Activated T-helper 1 cell treated with anti-CD3 and anti-CD28 coated beads, Interleukin-12 subunit alpha, Interleukin-12 subunit beta, Interleukin-2, Interleukin-4 antibody, amounts not matched to agents 30 ng/mL and 10 ng/mL and 1 ng/mL, durations not matched to agents 14 hours and 24 hours and 36 hours (primary cell): ENCODE results near the gene PPP3CA. TPM values are rescaled to one million over a fixed set of nuclear protein-coding genes. Genes with fewer than 3 reads are reported as not detected.
"Not testable (repeated sequence)": the region's sequence is repeated elsewhere in the genome, so short reads cannot be mapped to it uniquely, and the experiment has no call there.

Experiments
- DNase-seq: peaks from one replicate; pipeline ENCODE4 v3.0.0; 2021; ENCODE audit warnings: low spot score
- H3K27ac Mint-ChIP-seq: one replicate; pipeline ENCODE4 v1.8.0; 2021; ENCODE audit warnings: mild to moderate bottlenecking, mixed read lengths
- H3K27me3 Mint-ChIP-seq: one replicate; pipeline ENCODE4 v1.8.0; 2022; ENCODE audit warnings: mild to moderate bottlenecking, moderate library complexity, mixed read lengths; ENCODE audit not compliant: insufficient read depth
- H3K36me3 Mint-ChIP-seq: one replicate; pipeline ENCODE4 v1.8.0; 2021; ENCODE audit warnings: low read depth, mixed read lengths
- H3K4me1 Mint-ChIP-seq: one replicate; pipeline ENCODE4 v1.8.0; 2021; ENCODE audit warnings: low read depth, mixed read lengths
- H3K4me3 Mint-ChIP-seq: one replicate; pipeline ENCODE4 v1.8.0; 2021; ENCODE audit warnings: mild to moderate bottlenecking, moderate library complexity, mixed read lengths
- H3K9me3 Mint-ChIP-seq: one replicate; pipeline ENCODE4 v1.8.0; 2021; ENCODE audit warnings: mixed read lengths
- intact Hi-C: fragments of 100-400 bp; cut with micrococcal nuclease; formaldehyde crosslinking; loops from one replicate; pipeline ENCODE4 v1.15.1; 2024
- total RNA-seq: library from RNA; stranded (reverse); gene quantifications from 2 replicates; pipeline ENCODE4 v1.2.3, GENCODE V29; 2022

Gene PPP3CA
- total RNA-seq, 1 donor from 2014 or later = 11.3 TPM

DNA sequence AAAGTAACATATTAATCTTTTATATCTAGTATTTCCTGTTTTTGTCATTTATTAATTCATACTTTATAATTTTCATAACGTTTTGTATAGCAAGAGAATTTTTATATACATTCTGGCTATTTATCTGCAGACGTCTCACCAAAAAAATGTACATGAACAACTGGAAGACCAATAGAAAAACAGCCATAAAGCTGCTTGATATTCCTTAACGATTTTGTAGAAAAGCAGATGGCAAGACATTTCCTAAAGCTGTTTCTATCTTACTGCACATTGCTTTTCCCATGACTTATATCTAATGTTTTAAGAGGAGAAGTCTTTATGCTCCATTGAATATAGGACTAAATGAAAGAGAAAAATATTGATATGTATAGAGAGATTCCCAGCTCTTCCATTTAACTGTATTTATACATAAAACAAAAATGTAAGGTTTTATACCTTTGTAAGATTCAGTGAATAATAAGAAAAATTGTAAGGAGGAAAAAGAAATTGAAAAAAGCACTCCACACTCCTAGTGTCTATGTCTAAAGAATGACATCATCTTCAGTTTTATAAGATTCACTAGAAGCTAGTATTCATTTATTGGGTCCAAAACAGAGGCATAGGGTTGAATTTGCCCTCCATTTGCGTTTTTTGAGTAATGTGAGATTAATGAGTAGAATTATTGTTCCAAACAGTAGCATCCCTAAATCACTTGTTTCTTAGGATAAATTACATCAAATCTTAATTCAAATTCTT, 248.5 kb downstream of the PPP3CA start:
- DNase-seq = no peak
- no peak overlapping the region for H3K27ac Mint-ChIP-seq
- peaks cover 6% of the 10 kb centered on the region for H3K36me3 Mint-ChIP-seq
- H3K9me3 Mint-ChIP-seq = no peaks in the 10 kb centered on the region
- H3K27me3 Mint-ChIP-seq = no peaks in the 10 kb centered on the region
- intact Hi-C loops = no loop called here
- no peak overlapping the region for H3K4me3 Mint-ChIP-seq
- H3K4me1 Mint-ChIP-seq = peaks cover 10% of the 10 kb centered on the region

DNA sequence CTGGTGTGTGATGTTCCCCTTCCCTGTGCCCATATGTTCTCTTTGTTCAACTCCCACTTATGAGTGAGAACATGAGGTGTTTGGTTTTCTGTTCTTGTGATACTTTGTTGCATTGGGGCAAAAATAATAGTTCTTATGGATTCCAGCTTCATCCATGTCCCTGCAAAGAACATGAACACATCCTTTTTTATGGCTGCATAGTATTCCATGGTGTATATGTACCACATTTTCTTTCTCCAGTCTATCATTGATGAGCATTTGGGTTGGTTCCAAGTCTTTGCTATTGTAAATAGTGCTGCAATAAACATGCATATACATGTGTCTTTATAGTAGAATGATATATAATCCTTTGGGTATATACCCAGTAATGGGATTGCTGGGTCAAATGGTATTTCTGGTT, 254.7 kb downstream of the PPP3CA start:
- H3K4me3 Mint-ChIP-seq, H3K4me1 Mint-ChIP-seq, intact Hi-C loops, H3K27ac Mint-ChIP-seq, H3K36me3 Mint-ChIP-seq, H3K27me3 Mint-ChIP-seq, H3K9me3 Mint-ChIP-seq, DNase-seq: not testable (repeated sequence)

DNA sequence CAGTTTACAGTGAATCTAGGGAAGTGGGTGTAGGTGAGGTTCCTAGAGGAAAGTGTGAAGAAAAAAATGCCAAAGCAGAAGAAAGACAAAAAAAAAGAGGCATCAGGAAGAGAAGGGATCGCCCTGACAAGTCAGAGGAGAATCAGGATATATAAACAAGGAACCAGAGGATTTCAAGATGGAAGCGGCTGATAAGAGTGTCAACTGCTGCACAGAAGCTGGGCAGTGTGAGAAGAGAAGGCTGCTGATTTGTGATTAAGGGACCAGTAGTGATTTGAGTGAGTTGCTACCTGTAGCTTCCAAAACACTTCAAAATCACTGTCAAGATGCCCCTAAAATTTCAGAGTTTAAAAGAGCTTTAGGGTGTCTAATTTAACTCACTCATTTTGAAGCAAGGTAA, 258.2 kb downstream of the PPP3CA start:
- intact Hi-C loops = no loop called here

DNA sequence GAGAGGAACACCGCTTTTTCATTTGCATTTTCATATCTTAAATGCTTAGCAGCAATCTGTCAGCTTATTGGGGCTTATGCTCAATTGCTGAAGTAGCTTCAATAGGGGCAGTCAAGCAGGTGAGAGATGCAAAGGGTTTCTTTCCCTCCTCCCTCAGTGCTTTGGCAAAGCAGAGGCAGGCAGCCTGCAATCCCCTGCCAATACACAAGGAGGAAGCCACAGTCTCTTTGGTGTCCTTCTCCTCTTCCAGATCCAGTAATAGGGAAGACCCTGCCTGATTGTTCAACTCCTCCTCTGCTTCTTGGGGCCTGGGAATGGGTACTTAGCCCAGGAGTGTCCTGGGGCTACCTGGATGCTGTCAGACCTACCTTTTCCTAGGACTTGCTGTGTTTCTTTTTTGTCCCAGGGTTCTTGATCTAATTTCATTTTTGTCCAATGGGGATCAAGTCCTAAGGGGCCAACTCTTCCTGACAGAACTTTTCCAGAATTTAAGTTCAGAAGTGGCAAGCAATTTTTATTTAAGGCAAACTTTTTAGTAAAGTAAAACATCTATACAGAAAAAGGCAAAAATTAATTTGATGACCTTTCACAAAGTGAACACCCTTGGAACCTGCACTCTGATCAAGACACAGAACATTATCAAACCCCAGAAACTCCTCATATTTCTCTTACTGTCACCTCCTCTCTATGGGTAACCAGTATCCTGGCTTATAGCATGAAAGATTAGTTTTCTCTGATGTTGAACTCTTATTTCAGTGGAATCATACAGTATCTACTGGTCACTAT, 260.3 kb downstream of the PPP3CA start:
- intact Hi-C loops = no loop called here
- DNase-seq = no peak
- Mint-ChIP-seq H3K27me3 (no peaks in the 10 kb centered on the region), H3K4me1 (no peaks in the 10 kb centered on the region), H3K4me3 (no peak overlapping the region), H3K27ac (no peak overlapping the region), H3K9me3 (no peaks in the 10 kb centered on the region), H3K36me3 (no peaks in the 10 kb centered on the region)

More for the DNA sequence above, 258.2 kb downstream of the PPP3CA start:
- H3K27me3 Mint-ChIP-seq = no peaks in the 10 kb centered on the region
- no peak for DNase-seq
- H3K4me1 Mint-ChIP-seq = no peaks in the 10 kb centered on the region
- H3K9me3 Mint-ChIP-seq = peaks cover 3% of the 10 kb centered on the region
- no peak overlapping the region for H3K4me3 Mint-ChIP-seq
- no peak overlapping the region for H3K27ac Mint-ChIP-seq
- peaks cover 2% of the 10 kb centered on the region for H3K36me3 Mint-ChIP-seq

DNA sequence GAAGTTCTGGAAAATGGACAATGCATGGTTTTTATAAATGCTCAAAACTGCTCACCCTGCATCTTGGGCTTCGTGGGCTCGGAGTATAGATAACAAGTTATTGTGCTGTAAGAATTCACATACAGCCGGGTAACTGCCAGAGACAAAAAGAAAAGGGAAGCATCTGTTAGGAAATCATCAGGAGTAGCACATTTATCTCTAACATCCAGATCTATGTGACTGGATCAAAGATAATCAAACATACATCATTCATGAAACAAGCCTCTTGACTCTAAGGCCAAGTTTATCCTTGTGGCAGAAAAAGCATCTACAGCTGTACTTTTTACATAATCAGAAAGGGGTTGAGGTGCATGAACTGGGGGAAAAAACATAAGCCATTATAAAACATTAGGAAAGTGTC, 264.2 kb downstream of the PPP3CA start:
- no peaks in the 10 kb centered on the region for H3K27me3 Mint-ChIP-seq
- no peaks in the 10 kb centered on the region for H3K4me1 Mint-ChIP-seq
- intact Hi-C loops = no loop called here
- peaks cover 8% of the 10 kb centered on the region for H3K36me3 Mint-ChIP-seq
- H3K27ac Mint-ChIP-seq = no peak overlapping the region
- H3K4me3 Mint-ChIP-seq = no peak overlapping the region
- no peak for DNase-seq
- no peaks in the 10 kb centered on the region for H3K9me3 Mint-ChIP-seq

DNA sequence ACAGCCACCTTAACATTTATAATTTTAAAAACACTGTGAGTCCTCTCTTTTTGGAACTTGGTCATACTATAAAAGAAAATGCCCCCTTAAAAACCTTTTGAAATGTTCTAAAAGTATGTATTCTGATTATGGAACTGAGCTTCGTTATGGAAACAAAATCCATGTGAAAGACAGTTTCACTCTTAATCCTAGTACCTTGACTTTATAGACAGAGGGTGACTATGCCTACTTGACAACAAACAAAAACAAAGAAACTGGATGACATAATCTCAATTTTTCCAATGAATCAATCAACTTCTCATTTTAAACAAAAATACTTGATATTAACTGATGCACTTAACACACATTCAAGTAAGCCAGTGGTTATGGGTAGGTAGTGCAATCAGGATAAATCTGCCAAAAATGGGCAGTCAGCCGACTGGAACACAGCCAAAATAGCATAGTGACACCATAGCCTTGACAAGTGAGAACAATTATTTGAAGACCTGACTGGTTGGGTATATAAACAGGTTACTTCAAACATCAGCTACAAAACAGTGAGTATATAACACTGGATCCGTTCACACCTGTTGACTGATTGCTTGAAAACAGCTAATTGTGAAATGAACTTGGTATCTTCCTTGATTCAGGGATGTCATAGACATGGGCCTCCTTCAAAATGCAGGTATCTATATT, 265.5 kb downstream of the PPP3CA start:
- no peak overlapping the region for H3K4me3 Mint-ChIP-seq
- no peak for DNase-seq

DNA sequence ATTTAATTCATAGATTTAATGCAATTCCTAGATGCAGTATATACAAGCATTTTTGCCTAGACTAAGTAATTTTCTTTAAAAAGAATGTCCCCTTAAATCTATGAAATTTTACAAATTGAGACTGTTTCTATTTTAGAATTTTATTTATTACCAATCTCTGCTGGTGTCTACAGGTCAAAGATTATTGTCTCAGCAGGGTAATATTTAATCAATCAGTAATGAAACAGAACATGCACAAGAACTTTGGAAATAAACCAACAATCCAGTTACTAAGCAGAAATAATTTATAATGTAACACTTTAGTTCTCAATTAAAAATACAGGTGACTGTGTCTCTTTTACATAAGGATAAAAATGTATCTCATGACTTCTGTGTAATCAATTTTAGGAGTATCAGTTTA, 266.2 kb downstream of the PPP3CA start:
- intact Hi-C loops = no loop called here
- Mint-ChIP-seq H3K9me3 (no peaks in the 10 kb centered on the region), H3K27ac (no peak overlapping the region), H3K4me1 (no peaks in the 10 kb centered on the region), H3K4me3 (no peak overlapping the region), H3K36me3 (peaks cover 8% of the 10 kb centered on the region), H3K27me3 (no peaks in the 10 kb centered on the region)
- no peak for DNase-seq

More for the DNA sequence above, 265.5 kb downstream of the PPP3CA start:
- intact Hi-C loops = no loop called here
- Mint-ChIP-seq H3K36me3 (peaks cover 8% of the 10 kb centered on the region), H3K27me3 (no peaks in the 10 kb centered on the region), H3K9me3 (no peaks in the 10 kb centered on the region), H3K27ac (no peak overlapping the region), H3K4me1 (no peaks in the 10 kb centered on the region)

DNA sequence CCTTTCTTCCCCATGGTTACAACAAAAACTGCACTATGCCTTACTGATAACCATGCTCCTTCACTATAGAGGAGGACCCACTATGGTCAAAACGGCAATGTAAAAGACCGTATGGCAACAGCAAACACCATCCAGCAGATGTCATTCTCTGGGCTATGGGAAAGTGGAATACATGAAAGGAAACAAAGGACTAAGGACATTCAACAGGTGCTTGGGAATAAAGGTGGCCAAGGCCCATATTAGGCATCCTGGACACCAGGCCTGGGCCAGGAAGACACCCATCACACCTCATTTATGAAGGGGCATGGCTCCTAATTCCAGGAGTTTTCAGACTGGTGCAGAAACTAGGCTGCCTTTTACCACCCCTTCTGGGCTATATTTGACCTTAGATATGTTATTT, 268.4 kb downstream of the PPP3CA start:
- intact Hi-C loops = no loop called here
- peaks cover 9% of the 10 kb centered on the region for H3K4me1 Mint-ChIP-seq
- H3K27me3 Mint-ChIP-seq = no peaks in the 10 kb centered on the region

DNA sequence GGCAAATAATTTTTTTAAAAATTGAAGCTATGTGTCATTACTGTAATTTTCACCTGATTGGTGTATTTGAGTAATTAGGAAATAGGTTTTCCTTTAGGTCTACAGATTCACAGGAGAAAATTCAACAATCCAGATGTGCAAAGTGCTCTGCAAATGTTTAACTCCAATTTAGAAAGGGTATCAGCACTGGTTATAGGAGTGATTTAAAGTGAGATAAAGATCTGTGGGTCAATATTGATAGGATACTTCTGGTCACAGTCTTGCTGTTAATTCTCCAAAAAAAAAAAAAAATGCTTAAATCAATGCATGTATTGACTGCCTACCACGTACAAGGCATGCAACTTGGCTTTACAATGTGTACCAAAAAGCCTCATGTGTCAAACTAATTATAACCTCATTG, 271.3 kb downstream of the PPP3CA start:
- intact Hi-C loops = no loop called here
- H3K27me3 Mint-ChIP-seq = no peaks in the 10 kb centered on the region
- DNase-seq = no peak
- no peaks in the 10 kb centered on the region for H3K9me3 Mint-ChIP-seq
- no peak overlapping the region for H3K27ac Mint-ChIP-seq
- no peak overlapping the region for H3K4me3 Mint-ChIP-seq
- H3K4me1 Mint-ChIP-seq = peaks cover 9% of the 10 kb centered on the region
- peaks cover 4% of the 10 kb centered on the region for H3K36me3 Mint-ChIP-seq

More for the DNA sequence above, 268.4 kb downstream of the PPP3CA start:
- no peak for DNase-seq
- H3K36me3 Mint-ChIP-seq = peaks cover 8% of the 10 kb centered on the region
- H3K9me3 Mint-ChIP-seq = no peaks in the 10 kb centered on the region
- no peak overlapping the region for H3K4me3 Mint-ChIP-seq
- H3K27ac Mint-ChIP-seq = no peak overlapping the region

DNA sequence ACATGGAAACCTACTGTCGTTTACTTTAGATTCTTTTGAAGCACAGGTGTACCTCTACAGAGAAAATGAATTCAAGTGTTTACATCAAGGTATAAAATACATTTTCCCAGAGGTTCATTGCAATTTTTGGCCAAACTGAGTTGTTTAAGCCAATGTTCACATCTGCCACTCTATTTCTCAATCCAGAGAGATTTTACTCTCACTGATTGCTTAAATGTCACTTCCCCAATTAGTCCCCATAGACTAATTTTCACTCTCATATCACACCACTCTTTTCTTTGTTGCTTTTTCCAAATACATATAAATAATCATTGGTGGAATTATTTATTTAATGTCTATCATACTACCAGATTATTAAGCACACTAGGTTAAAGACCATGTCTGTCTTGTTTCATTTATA, 271.8 kb downstream of the PPP3CA start:
- Mint-ChIP-seq H3K36me3 (peaks cover 4% of the 10 kb centered on the region), H3K27me3 (no peaks in the 10 kb centered on the region), H3K4me3 (no peak overlapping the region), H3K4me1 (peaks cover 9% of the 10 kb centered on the region), H3K27ac (no peak overlapping the region), H3K9me3 (no peaks in the 10 kb centered on the region)
- DNase-seq = no peak
- intact Hi-C loops = no loop called here

DNA sequence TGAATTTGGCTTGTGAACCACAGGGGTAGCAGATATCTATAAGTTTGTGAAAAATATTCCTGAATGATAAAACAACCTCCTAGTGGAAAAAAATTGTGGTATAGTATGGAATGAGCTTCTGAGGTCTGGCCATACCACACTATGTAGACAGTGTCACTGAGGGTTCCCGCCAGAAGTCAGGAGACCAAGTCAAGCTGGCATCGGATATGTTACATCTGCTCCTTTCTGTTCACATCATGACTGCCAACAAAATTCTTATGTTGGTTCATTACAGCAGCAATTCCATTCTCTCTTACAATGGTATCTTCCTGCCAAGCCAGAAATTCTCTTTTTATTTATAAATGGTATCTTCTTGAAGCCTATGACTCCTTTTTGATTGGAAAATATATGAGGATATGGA, 273.0 kb downstream of the PPP3CA start:
- no peaks in the 10 kb centered on the region for H3K9me3 Mint-ChIP-seq
- H3K4me1 Mint-ChIP-seq = peaks cover 9% of the 10 kb centered on the region
- H3K27ac Mint-ChIP-seq = no peak overlapping the region
- intact Hi-C loops = no loop called here
- DNase-seq = no peak
- no peaks in the 10 kb centered on the region for H3K36me3 Mint-ChIP-seq
- H3K27me3 Mint-ChIP-seq = no peaks in the 10 kb centered on the region
- no peak overlapping the region for H3K4me3 Mint-ChIP-seq

DNA sequence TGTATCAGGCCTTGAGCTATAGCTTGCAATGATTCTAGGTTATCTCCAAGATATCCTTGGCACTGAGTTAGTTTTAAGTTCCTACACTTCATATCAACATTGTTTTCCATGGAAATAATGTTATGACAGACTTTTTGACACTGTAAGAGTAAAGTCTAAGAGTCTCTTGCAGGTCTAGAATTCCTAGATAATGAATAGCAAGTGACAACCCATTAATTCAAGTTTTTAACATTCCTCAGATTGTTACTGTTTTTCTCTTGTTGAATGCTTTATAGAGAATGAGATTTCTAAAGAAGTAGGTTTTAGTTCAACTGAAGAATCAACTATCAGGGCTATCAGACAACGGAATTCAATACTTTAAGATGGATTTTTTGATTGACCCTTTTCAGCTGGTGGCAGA, 276.1 kb downstream of the PPP3CA start:
- Mint-ChIP-seq H3K9me3 (no peaks in the 10 kb centered on the region), H3K27me3 (no peaks in the 10 kb centered on the region), H3K4me1 (peaks cover 9% of the 10 kb centered on the region), H3K36me3 (no peaks in the 10 kb centered on the region), H3K27ac (no peak overlapping the region), H3K4me3 (no peak overlapping the region)
- intact Hi-C loops = no loop called here
- no peak for DNase-seq

DNA sequence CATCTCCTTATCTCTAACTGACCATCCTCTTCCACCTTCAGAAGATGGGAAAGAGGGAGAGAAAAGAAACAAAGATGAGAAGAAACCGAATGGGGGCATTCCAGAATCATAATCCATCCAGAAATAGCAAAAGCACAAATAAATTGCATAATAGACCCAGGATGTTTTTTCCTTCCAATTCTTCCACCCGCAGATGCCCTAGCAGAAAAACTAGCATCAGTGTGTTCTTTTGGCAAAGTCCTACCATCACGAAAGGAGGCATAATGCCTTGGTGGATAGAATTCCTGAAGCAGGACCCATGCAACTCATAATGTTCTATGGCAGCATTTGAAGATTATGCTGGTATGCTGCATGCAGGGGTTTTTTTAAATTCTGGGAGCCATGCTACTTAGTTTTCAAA, 279.2 kb downstream of the PPP3CA start:
- Mint-ChIP-seq H3K4me3 (no peak overlapping the region), H3K9me3 (no peaks in the 10 kb centered on the region), H3K27ac (no peak overlapping the region), H3K36me3 (no peaks in the 10 kb centered on the region), H3K27me3 (no peaks in the 10 kb centered on the region), H3K4me1 (no peaks in the 10 kb centered on the region)
- intact Hi-C loops = no loop called here
- no peak for DNase-seq
